ENCODE data around the gene SCGB1D1. TPM values are rescaled to one million over a fixed set of nuclear protein-coding genes. Genes with fewer than 3 reads are reported as not detected.

The SCGB1D1 gene
- not detected in 2 replicates for total RNA-seq (2014; rRNA removed; shearing (Covaris generic))
- not detected in 2 replicates for polyA plus RNA-seq (2015; cell fraction: cytosol; rRNA removed)
- not detected in 2 replicates for polyA plus RNA-seq (2015; cell fraction: nucleus; rRNA removed)

DNA sequence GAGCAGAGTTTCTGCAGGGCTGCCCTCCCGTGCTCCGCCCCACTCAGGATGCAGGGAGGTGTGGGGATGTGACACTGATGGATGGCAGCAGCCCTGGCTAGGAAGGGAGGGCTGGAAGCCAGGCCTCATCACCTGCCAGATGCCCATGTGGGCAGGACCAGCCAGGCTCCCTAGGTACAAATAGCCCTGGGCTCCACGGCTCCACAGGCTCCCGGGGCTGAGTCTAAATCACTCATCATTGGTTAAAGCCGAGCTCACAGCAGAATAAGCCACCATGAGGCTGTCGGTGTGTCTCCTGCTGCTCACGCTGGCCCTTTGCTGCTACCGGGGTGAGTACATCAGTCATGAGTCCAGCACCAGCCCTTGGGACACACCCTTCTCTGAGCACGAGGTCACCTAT is at the start of gene SCGB1D1:
SCGB1D1 (plus strand) TSS at position 206 of the 400 bp plus-strand sequence; CDS start at position 275, 69 bp downstream.
- in situ Hi-C loops (cut with HindIII; ENCODE audit: low pct_unique_long_range_greater_than_20kb, low sequenced_read_pairs) = no loop called here
- DNase-seq (ENCODE audit: low read depth, low spot score) = no peak

DNA sequence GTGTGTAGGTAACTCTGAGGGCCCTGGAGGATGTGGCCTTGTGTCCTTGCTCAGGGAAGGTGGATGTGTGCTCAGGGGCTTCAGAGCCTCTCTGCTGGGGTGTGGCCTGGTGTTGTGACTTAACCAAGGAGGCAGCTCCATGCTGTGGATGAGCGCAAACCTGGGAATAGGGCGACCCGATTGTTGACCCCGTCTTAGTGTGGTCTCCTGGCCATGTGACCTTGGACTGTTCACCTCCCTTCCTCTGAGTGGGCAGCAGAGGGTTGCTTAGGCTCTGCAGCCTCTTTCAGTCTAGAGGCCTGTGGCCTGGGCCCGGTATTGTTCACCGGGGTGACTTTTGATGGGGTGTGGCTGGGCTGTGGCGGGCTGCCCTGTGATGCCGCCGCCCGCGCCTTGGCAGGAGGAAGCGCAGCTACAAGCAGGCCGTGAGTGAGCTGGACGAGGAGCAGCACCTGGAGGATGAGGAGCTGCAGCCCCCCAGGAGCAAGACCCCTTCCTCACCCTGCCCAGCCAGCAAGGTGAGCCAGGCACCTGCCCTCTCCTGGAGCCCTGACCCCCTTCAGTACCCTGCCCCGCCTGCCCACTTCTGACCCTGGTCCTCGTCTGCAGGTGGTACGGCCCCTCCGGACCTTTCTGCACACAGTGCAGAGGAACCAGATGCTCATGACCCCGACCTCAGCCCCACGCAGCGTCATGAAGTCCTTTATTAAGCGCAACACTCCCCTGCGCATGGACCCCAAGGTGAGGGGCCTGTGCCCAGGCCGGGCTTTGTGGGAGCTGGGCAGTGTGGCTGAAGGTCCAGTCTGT is 49.5 kb upstream of the SCGB1D1 start:
- in situ Hi-C loops (cut with HindIII; ENCODE audit: low pct_unique_long_range_greater_than_20kb, low sequenced_read_pairs) = no loop called here
- DNase-seq (ENCODE audit: low read depth, low spot score) = no peak

- in situ Hi-C loops (cut with HindIII; ENCODE audit: low pct_unique_long_range_greater_than_20kb, low sequenced_read_pairs) = no loop called here
Observed at GRCh38 chr11:62141111-62142042, 48.6 kb upstream of the SCGB1D1 start.

GRCh38 chr11:62142043-62142375 is 48.0 kb upstream of the SCGB1D1 start:
- DNase-seq (ENCODE audit: low read depth, low spot score) = no peak
- in situ Hi-C loops (cut with HindIII; ENCODE audit: low pct_unique_long_range_greater_than_20kb, low sequenced_read_pairs) = no loop called here

More at GRCh38 chr11:62141111-62142042, 48.6 kb upstream of the SCGB1D1 start:
- no peak for DNase-seq (ENCODE audit: low read depth, low spot score)

- in situ Hi-C loops (cut with HindIII; ENCODE audit: low pct_unique_long_range_greater_than_20kb, low sequenced_read_pairs) = no loop called here
- DNase-seq (ENCODE audit: low read depth, low spot score) = no peak
Observed at GRCh38 chr11:62142921-62143320, 47.1 kb upstream of the SCGB1D1 start.

GRCh38 chr11:62143727-62144126 is 46.3 kb upstream of the SCGB1D1 start:
- no peak for DNase-seq (ENCODE audit: low read depth, low spot score)
- in situ Hi-C loops (cut with HindIII; ENCODE audit: low pct_unique_long_range_greater_than_20kb, low sequenced_read_pairs) = no loop called here

GRCh38 chr11:62144641-62145255 is 45.3 kb upstream of the SCGB1D1 start:
- DNase-seq (ENCODE audit: low read depth, low spot score) = no peak
- in situ Hi-C loops (cut with HindIII; ENCODE audit: low pct_unique_long_range_greater_than_20kb, low sequenced_read_pairs) = no loop called here

DNA sequence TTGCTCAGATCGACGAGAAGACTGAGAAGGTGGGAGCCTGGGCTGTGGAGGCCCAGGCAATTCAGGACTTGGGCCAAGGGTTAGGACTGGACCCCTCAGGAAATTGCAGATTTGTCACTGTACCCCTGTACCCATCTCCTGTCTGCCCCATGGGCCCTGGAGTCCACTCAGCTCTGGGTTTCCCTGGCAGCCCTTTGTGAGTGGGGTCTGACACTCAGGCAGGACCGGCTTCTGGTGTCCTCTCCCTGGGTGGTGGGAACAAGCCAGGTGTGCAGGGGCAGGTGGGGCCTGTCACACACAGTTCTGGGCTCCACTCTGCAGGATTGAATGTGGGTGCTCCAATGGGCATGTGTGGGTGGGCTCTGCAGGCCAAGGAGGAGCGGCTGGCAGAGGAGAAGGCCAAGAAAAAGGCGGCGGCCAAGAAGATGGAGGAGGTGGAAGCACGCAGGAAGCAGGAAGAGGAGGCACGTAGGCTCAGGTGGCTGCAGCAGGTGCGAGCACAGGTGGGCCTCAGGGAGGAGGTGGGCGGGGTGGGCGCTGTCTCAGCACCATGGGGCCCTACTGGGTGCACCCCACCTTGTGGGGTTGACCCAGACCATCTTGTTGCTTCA is 44.6 kb upstream of the SCGB1D1 start:
- in situ Hi-C loops (cut with HindIII; ENCODE audit: low pct_unique_long_range_greater_than_20kb, low sequenced_read_pairs) = no loop called here
- no peak for DNase-seq (ENCODE audit: low read depth, low spot score)

DNA sequence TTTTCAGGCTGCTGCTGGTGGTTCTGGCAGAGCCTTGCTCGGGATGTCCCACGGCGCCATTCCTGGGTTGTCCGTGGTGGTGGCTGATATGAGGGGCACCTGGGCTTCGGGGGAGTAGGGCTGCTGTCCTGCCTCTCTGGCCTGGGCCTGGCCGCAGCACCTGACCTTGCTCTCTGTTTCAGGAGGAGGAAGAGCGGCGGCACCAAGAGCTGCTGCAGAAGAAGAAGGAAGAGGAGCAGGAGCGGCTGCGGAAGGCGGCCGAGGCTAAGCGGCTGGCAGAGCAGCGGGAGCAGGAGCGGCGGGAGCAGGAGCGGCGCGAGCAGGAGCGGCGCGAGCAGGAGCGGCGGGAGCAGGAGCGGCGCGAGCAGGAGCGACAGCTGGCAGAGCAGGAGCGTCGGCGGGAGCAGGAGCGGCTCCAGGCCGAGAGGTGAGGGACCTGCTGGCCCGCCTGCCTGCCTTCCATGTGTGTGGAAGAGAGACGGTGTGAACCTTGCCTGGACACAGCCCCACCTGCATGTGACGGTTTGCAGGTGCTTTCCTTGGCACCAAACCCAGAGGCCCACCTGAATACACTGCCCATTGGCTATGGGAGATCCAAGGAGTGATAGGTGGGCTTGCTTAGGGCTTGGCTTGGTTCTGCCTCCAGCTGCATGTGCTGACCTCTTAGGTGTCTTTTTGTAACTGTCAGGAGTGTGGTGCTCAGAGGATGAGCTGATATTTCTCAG is 43.4 kb upstream of the SCGB1D1 start:
- DNase-seq (ENCODE audit: low read depth, low spot score) = no peak
- in situ Hi-C loops (cut with HindIII; ENCODE audit: low pct_unique_long_range_greater_than_20kb, low sequenced_read_pairs) = no loop called here

DNA sequence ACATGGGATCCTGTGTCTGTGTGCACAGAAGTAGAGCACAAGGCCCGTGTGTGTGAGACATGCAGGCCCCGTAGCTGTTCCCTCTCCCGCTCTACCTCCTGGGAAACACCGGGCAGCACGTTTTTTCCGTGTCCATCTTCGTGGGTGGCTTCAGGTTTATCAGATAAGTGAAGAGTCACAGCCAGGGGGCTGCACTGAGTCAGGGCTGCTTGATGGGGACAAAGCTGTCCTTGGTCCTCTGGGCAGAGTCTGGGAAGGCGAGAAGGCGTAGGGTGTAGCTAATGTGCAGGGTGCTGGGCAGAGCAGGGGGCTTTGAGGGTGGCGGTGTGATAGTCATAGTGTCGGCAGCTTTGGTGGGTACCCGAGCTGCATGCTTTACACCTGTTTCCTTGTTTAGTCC is 42.5 kb upstream of the SCGB1D1 start:
- in situ Hi-C loops (cut with HindIII; ENCODE audit: low pct_unique_long_range_greater_than_20kb, low sequenced_read_pairs) = no loop called here
- no peak for DNase-seq (ENCODE audit: low read depth, low spot score)

DNA sequence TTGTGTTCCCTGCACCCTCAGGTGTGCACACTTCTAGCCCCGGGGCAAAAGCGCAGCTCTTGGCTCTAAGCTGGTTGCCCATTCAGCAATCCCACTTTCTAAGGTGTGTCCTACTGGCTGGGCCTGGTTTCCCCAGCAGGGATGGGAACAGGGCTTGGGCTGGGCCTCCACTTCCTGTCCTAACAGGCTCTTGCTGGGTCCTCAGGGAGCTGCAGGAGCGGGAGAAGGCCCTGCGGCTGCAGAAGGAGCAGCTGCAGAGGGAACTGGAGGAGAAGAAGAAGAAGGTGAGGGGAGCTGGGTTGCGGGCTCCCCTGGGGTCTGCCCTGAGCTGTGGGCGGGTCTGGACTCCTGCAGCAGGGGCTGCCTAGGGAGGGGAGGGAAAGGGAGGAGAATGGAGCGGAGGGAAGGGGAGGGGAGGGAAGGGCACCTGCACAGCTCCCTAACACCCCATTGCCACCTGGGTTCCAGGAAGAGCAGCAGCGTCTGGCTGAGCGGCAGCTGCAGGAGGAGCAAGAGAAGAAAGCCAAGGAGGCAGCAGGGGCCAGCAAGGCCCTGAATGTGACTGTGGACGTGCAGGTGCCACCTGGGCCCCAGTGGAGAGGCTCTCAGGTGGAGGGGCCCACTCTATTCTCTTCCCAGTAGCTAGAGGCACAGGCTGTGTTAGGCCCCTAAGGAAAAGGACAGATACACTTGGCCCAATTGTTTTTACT is 41.6 kb upstream of the SCGB1D1 start:
- DNase-seq (ENCODE audit: low read depth, low spot score) = no peak
- in situ Hi-C loops (cut with HindIII; ENCODE audit: low pct_unique_long_range_greater_than_20kb, low sequenced_read_pairs) = no loop called here

- no peak for DNase-seq (ENCODE audit: low read depth, low spot score)
- in situ Hi-C loops (cut with HindIII; ENCODE audit: low pct_unique_long_range_greater_than_20kb, low sequenced_read_pairs) = no loop called here
Observed at GRCh38 chr11:62149986-62150886, 39.8 kb upstream of the SCGB1D1 start.

GRCh38 chr11:62150887-62151736 is 38.9 kb upstream of the SCGB1D1 start:
- in situ Hi-C loops (cut with HindIII; ENCODE audit: low pct_unique_long_range_greater_than_20kb, low sequenced_read_pairs) = no loop called here
- no peak for DNase-seq (ENCODE audit: low read depth, low spot score)

- in situ Hi-C loops (cut with HindIII; ENCODE audit: low pct_unique_long_range_greater_than_20kb, low sequenced_read_pairs) = no loop called here
- DNase-seq (ENCODE audit: low read depth, low spot score) = no peak
Observed at GRCh38 chr11:62151737-62152102, 38.3 kb upstream of the SCGB1D1 start.
